GM18505 (cell line): Measurements from ENCODE around the gene EPOP.

Source experiments
- ATAC-seq: cut with Tn5 transposase; IDR thresholded peaks from one replicate; pipeline ENCODE4 v1.9.1; 2021; ENCODE audit not compliant: unreplicated experiment
- POLR2A ChIP-seq: IDR thresholded peaks from 4 replicates; pipeline ENCODE4 v1.6.1; 2011; ENCODE audit warnings: borderline replicate concordance; ENCODE audit not compliant: insufficient read depth, insufficient read length; ENCODE audit errors: extremely low read depth

Gene EPOP

GRCh38 chr17:38710985-38711384 lies 36.2 kb upstream of the EPOP start:
- no peak for ATAC-seq
- no peak for TF ChIP-seq POLR2A

GRCh38 chr17:38710604-38710962 lies 35.8 kb upstream of the EPOP start:
- TF ChIP-seq POLR2A = no peak
- ATAC-seq = no peak

- no peak for TF ChIP-seq POLR2A
- no peak for ATAC-seq
Measured at GRCh38 chr17:38709864-38710603, 35.3 kb upstream of the EPOP start.

DNA sequence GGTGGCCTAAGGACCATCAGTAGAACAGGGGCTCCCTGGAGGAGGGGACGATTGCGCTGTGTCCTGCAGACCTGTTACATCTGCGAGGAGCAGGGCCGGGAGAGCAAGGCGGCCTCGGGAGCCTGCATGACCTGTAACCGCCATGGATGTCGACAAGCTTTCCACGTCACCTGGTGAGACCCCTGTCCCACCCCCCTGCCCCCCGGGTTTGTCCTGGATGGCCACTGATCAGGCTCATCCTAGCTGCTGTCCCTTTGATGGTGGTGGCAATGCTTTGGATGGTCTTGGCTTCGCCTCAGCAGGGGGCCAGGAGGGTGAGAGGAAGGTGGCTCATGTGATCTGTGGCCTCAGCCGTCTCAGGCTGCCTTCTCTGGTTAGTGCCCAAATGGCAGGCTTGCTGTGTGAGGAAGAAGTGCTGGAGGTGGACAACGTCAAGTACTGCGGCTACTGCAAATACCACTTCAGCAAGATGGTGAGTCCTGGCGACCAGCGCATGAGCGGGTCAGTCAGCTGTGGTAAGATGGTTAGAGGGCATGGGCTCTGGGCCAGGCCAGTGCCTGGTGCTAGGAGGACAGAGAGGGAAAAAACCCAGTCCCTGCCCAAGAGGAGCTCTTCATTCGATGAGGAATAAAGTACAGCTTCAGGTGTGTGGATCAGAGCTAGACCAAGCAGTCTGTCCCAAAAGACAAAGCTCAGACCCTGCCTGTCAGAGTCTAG lies 34.5 kb upstream of the EPOP start:
- no peak for TF ChIP-seq POLR2A
- no peak for ATAC-seq

- no peak for ATAC-seq
Measured at GRCh38 chr17:38707678-38708351, 33.1 kb upstream of the EPOP start.

DNA sequence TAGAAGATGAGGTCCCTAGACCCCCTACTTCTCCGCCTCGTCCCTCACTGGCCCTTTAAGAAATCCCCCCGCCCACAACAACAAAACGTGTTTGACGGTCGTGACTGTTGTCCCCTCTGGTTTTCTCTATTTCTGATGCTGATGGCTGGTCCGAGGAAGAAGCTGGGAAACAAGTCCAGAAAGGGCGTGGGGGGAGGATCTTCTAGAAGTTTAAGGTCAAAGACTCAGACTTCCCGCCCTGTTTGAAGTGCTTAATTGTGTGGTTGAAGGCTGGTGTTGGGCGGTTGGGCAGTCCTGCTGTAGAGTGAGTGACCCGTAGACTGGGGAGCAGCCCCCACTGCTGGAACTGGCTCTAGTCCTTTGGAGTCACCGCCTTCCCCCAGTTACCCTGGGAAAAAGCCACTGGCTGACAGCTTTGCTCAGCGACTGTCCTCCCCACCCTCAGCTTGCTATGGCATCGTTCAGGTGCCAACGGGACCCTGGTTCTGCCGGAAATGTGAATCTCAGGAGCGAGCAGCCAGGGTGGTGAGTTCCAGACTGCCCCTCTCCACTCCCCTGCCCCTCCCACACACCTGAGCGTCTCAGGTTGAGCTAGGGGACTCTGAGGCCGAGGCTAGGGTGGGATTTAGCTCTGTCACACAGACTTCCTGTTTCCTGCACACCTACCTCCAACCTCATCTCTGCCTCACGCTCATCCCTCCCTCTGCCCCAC lies 31.9 kb upstream of the EPOP start:
- no peak for ATAC-seq
- TF ChIP-seq POLR2A = no peak

More at GRCh38 chr17:38707678-38708351, 33.1 kb upstream of the EPOP start:
- no peak for TF ChIP-seq POLR2A

GRCh38 chr17:38705803-38706504 lies 31.2 kb upstream of the EPOP start:
- no peak for ATAC-seq
- TF ChIP-seq POLR2A = no peak

DNA sequence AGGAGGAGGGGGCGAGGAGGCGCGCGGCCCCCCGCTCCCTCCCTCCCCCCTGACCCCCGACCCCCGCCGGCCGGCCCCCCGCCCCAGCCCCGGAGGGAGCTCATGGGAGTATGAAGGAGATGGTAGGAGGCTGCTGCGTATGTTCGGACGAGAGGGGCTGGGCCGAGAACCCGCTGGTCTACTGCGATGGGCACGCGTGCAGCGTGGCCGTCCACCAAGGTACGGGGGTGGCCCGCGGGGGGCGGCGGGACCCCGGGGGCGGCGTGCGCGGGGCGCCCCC lies 30.7 kb upstream of the EPOP start:
- ATAC-seq = no peak
- TF ChIP-seq POLR2A = no peak

DNA sequence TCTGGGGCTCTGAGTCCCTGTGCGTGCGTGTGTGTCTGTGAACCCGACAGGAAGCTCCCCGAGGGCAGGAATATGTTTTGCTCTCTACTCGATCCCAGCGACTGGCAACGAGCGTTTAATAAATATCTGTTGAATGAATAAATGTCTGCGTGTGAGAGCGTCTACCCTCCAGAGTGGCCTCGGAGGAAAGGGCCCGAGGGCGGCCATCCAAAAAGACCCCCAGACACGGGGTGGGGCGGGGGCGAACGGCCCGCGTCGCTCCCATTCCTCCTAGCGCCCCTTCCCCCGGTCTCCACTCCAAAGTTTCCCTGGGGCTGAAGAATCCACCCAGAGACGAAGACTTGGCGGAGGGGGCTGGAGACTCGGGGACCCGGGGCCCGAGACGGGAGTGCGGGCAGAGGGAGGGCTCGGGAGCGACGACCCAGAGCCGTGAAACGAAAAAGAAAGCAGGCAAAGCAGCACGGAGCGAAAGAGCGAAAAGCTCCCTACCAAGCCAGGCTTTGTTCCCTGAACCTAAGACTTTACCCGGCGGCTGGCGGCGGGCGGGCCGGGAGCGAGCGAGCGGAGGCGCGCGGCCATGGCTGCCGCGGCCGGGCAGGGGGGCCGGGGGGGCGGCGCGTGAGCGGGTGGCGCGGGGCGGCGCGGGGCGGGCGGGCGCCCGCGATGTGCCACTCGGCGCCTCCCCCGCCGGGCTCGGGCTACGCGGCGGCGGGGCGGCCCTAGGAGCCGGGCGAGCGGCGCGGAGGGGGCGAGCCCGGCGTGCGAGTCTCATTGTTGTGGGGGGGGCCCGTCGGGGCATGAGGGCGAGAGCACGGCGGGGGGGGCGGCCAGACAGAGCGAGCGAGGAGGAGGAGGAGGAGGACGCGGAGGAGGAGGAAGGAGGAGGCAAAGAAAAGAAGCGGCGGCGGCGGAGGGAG lies 30.1 kb upstream of the EPOP start, which contains the start of gene MLLT6:
Gene MLLT6, plus strand, starts transcription at position 668 of the 917 bp plus-strand sequence. CDS start 360 bp downstream, outside the sequence.
- ATAC-seq = no peak
- TF ChIP-seq POLR2A = peak; percentile 47

GRCh38 chr17:38703742-38704605 lies 29.2 kb upstream of the EPOP start:
- peak; percentile 59 for TF ChIP-seq POLR2A

More at GRCh38 chr17:38703742-38704605, 29.2 kb upstream of the EPOP start:
- no peak for ATAC-seq
